Measurements from ENCODE around the gene ELAVL1.
"Not testable (repeated sequence)": the region's sequence is repeated elsewhere in the genome, so short reads cannot be mapped to it uniquely, and the experiment has no call there.

ELAVL1 gene

DNA sequence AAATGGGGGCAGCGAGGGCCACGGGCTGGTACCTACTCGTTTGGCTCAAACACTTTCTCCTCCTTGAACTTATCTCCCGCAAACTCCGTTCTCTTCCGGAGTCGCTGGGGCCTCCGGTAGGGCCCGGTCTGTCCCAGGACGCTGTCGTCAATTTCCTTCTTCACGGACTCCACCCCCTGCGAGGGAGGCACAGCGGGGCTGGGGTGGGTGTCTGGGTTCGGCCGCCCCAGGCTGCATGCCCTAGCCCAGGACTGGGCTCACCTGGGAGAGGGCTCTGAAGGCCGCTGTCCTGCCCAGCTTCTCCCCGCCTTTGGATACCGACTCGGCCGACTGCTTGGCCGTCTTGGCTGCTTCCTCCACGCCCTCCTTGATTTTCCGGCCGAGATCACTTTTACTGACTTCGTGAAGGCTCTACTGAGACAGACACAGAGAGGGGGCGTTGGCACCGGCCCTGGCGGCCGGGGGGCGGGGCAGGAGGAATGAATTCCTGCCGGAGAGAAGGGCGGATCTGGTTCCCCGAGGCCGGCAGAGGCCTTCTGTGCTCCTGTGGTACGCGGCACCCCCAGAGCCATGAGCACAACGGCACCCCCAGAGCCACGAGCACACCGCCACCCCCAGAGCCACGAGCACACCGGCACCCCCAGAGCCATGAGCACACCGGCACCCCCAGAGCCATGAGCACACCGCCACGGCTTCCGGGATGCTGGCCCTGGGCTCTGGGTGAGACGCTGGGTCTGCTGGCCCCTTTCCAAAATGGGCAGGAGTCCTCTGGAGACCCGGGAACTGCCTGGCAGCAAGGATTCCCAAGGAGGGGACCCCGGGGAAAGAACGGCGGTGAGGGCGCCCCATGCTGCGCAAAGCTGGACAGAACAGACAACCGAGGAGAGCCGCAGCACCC is 71.4 kb downstream of the ELAVL1 start:
- no peak for DNase-seq (ENCODE audit: low read depth)

- no peak for DNase-seq (ENCODE audit: low read depth)
Observed at GRCh38 chr19:7933411-7933810, 72.0 kb downstream of the ELAVL1 start.

- no peak for DNase-seq (ENCODE audit: low read depth)
Observed at GRCh38 chr19:7932930-7933300, 72.5 kb downstream of the ELAVL1 start.

DNA sequence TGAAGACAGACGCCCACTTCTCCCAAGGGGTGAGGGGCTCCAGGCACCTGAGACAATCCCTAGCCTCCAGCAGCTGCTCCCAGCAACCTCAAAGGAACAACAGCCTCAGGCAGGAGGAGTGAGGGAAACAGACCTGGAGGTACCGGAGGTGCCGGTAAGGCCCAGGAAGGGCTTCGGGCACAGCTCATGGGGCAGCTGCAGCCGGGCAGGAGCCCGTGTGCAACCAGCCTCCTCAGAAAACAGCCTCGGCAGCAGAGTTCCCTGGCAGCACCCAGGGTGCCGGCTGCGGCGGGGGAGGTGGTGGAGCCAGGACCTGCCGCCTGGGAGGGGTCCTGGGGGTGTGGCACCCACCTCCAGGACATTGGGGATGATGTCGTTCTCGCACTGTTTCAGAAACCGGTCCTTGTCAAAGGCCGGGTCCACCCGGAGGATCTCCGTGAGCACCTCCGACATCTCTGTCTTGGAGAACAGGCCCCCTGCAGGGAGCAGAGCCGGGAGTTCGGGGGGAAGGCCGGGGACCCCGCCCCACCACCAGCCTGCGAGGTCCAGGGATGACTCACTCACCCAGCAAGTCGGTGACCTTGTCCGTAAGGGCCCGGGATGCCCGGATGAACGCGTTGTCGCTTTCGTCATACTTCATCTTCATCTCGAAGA is 73.0 kb downstream of the ELAVL1 start:
- no peak for DNase-seq (ENCODE audit: low read depth)

GRCh38 chr19:7931221-7932061 is 74.0 kb downstream of the ELAVL1 start:
- no peak for DNase-seq (ENCODE audit: low read depth)

DNA sequence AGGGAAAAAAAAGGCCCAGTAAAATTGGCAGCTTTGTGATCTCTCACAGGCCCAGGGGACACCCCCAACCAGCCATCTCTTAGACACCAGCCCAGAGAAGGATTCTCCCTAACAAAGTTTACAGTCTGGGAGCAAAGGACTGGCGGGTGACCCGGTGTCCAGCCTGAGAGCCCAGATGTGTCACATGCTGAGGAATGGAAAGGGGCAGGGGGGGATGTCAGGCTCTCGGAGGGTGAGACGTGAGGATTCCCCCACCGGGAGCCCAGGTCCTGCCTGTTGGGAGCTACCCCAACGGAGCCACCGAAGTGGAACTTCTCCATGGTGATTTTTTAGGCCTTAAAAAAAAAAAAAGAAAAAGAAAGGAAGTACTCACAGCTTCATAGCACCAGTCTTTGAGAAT is 74.7 kb downstream of the ELAVL1 start:
- DNase-seq (ENCODE audit: low read depth): no peak

GRCh38 chr19:7930030-7930429 is 75.4 kb downstream of the ELAVL1 start:
- DNase-seq (ENCODE audit: low read depth): not testable (repeated sequence)

- DNase-seq (ENCODE audit: low read depth): peak; percentile 67
Observed at GRCh38 chr19:7928741-7929701, 76.4 kb downstream of the ELAVL1 start.

GRCh38 chr19:7928334-7928706 is 77.1 kb downstream of the ELAVL1 start:
- DNase-seq (ENCODE audit: low read depth): no peak

DNA sequence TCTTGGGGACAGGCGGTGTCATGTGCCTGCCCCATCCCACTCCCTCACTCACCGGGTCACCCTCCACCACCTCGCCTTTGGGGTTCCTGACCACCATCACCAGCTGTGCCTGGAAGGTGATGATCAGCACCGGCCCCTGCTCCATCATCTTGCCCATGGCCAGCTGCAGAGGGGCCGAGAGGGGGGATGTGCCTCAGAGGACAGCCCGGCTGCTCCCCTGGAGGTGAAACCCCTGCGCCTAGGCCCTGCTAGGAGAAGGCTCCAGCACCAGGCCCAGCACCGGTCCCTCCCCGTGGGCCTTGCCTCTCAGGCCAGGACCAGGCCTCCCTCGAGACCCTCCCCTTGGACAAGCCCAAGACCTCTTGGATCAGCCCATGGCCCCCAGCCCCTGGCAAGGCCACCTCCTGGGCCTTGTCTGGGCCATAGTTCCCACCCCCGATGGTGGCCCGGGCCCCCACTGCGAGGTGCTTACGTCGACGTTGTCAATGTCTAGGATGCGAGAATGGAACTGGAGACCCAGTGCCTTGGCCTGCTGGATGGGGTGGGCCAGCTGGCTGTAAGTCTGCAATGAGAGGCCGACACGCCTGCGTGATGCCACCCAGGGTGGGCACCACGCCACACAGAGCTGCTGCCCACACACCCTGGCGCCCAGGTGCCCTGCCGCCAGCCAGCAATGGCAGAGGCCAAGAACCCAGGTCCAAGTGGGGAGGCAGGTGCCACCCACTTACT is 77.7 kb downstream of the ELAVL1 start:
- no peak for DNase-seq (ENCODE audit: low read depth)

DNA sequence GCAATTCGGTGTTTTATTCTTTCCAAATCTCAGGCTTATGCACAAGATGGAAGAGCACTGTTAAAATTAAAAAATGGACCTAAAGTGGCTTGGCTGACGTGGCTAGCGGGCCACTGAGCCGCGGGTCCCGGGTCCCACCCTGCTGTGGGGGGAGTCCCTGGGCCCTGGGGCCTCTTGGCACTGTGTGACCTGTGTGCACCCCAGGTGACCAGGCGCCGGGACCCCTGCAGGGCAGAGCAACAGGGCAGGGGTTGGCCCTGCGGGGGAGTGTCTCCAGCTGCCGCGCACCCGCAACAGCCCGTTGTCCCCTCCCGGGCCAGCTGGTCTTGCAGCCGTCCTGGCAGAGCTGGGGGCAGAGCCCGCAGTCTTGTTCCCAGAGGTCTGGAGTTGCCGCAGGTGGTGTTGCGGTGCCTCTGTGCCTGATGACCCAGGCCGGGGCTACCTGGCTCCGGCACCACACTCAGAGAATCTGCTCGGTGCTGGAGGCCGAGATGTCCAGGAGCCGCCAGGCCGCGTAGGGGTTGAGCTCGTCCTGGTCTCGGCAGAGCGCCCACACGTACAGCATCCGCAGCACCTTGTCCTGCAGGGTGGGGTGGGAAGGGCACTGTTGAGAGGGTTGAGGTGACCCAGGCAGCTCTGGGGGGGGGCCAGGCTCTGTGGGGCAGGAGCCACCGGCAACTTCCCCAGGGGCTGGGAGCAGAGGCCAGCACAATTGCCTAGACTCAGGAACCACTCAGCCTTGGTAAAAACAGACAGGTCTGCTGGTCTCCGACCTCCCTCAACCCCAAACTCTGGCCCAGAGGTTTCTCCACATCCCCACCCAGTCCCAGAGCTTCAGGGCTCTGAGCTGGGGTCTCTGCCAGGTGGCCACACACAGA is 78.5 kb downstream of the ELAVL1 start:
- DNase-seq (ENCODE audit: low read depth): no peak

- peak; percentile 58 for DNase-seq (ENCODE audit: low read depth)
Observed at GRCh38 chr19:7926021-7926726, 79.3 kb downstream of the ELAVL1 start, which contains the start of gene CTXN1. Gene CTXN1, minus strand, starts transcription at chr19:7926135. Its CDS starts 597 bp downstream, at chr19:7925538.

GRCh38 chr19:7925171-7925851 is 80.1 kb downstream of the ELAVL1 start:
- peak; percentile 68 for DNase-seq (ENCODE audit: low read depth)

DNA sequence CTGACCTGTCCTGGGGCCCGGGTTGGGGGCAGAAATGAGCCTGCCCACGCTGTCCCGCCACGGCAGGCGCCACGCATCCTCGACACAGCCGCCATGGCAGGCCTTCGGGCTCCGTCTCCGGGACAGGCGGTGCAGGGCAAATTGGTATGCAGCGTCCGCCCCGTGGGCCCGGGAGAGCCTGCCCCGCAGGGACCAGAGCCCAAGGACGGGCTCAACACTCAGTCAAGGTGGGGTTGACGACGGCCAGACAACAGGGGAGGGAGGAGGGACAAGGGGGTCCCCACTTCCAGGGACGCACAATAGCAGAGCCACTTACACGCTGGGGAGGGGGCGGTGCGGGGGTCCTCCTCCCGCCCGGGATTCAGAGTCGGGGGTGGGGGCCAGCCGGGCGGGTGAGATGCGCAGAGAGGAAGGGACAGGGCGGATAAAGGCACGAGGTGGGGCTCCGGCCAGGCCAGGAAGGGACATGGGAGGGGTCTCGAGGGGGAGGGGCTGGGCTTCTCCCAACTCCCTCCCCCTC is 80.7 kb downstream of the ELAVL1 start:
- DNase-seq (ENCODE audit: low read depth): no peak

DNA sequence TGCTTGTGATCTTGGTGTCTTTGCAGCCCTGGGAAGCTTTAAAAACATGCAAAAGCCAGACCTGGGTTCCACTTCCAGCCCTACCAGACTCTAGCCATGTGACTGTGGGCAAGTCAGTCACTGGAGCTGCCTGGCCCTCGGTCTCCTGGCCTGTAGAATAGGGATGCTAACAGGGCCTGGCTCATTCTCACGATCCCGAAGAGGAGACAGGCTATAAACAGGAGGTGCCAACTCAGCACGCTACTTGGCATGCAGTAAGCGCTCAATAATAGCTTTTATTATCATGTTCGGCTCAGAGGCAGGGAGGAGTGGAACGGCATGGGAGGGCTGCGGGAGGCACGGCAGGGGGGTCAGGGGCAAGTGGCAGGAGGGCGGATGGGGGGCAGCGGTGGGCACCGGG is 81.2 kb downstream of the ELAVL1 start:
- no peak for DNase-seq (ENCODE audit: low read depth)

- DNase-seq (ENCODE audit: low read depth): no peak
Observed at GRCh38 chr19:7923295-7924191, 81.9 kb downstream of the ELAVL1 start.

DNA sequence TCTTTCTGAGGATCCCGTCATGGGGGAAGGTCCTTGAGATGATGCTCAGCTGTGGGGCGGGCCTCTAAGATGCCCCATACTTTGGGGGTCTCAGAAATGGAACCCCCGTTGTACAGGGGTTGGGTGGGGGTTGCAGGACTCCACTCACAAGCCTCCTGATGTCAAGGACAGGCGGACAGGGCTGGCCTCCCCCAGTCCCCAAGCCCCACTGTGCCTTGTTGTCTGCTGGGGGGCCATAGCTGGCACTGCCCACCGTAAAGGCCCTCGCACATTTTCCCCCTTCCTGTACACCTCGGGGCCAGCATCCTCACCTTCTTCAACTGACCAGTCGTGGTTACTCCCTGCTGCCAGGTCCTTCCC is 82.6 kb downstream of the ELAVL1 start:
- no peak for DNase-seq (ENCODE audit: low read depth)
